ENCODE results near the gene BIK. TPM values are rescaled to one million over a fixed set of nuclear protein-coding genes. Genes with fewer than 3 reads are reported as not detected.

BIK gene
- total RNA-seq, 4 donors from 2014 or later, result 6.1 to 15.6 (median 13.5) TPM

GRCh38 chr22:43176090-43176489 is 65.5 kb downstream of the BIK start:
- H3K27me3 ChIP-seq, result no peaks in the 10 kb centered on the region
- no peak for DNase-seq
- no peaks in the 10 kb centered on the region for H3K9me3 ChIP-seq
- H3K36me3 ChIP-seq, result peaks cover 35 to 100% (median 50%) of the 10 kb centered on the region in 3 donors
- peaks cover 17 to 53% (median 34%) of the 10 kb centered on the region in 3 donors for H3K4me1 ChIP-seq
- peak overlapping the region in 2 of 4 donors; percentile 82 to 85 for H3K27ac ChIP-seq
- WGBS, 2 donors, result 67 to 73% methylated on average over 9 of the region's 15 CpGs
- no peak for TF ChIP-seq CTCF (IDR thresholded peaks at IDR 0.05)
- TF ChIP-seq POLR2A (IDR thresholded peaks at IDR 0.05), result no peak
- intact Hi-C loops (cut with DNase I), result no loop called here
- H3K4me3 ChIP-seq, result no peak overlapping the region

GRCh38 chr22:43177479-43177878 is 66.9 kb downstream of the BIK start:
- DNase-seq, result no peak
- no peak for TF ChIP-seq POLR2A (IDR thresholded peaks at IDR 0.05)
- TF ChIP-seq CTCF (IDR thresholded peaks at IDR 0.05), result no peak
- Histone ChIP-seq H3K4me3 (no peak overlapping the region), H3K9me3 (no peaks in the 10 kb centered on the region), H3K27ac (no peak overlapping the region), H3K4me1 (peaks cover 11 to 41% (median 23%) of the 10 kb centered on the region in 3 donors), H3K27me3 (no peaks in the 10 kb centered on the region), H3K36me3 (peaks cover 41 to 100% (median 46%) of the 10 kb centered on the region in 3 donors)
- 80 to 85% methylated on average over 1 to 6 of the region's 7 CpGs for WGBS, 2 donors
- intact Hi-C loops (cut with DNase I), result no loop called here

Other genes with a start within 250 kb of the BIK start
- gene PACSIN2, start 95.6 kb upstream of the BIK start, total RNA-seq, result 10 to 100 TPM; 25.8 to 46.0 (median 27.8) TPM
- 1 to 10 TPM; 1.8 to 7.2 (median 3.4) TPM for gene TTLL1, start 21.4 kb upstream of the BIK start, total RNA-seq
- 10 to 100 TPM; 17.1 to 26.7 (median 22.1) TPM for gene MCAT, start 32.6 kb downstream of the BIK start, total RNA-seq
- 1,000 to 10,000 TPM in 1 of 4 donors, 100 to 1,000 TPM in 3; 737 to 1,827 (median 875) TPM for gene TSPO, start 40.8 kb downstream of the BIK start, total RNA-seq
- 100 to 1,000 TPM; 109 to 211 (median 122) TPM for gene TTLL12, start 76.4 kb downstream of the BIK start, total RNA-seq
- 1 to 10 TPM in 3 of 4 donors, under 1 TPM in 1; 0.38 to 4.0 (median 2.1) TPM for gene SCUBE1, start 232.6 kb downstream of the BIK start, total RNA-seq